ENCODE results near the gene TGM5. TPM values are rescaled to one million over a fixed set of nuclear protein-coding genes. Genes with fewer than 3 reads are reported as not detected.

TGM5 gene
- total RNA-seq, 1 experiment from 2014 or later = not detected

GRCh38 chr15:43302205-43302817 is 35.6 kb upstream of the TGM5 start, which contains the start of gene TGM7 (continued):
- TF ChIP-seq EZH2 (IDR thresholded peaks at IDR 0.05) (no peak), ZNF274 (IDR thresholded peaks at IDR 0.05; ENCODE audit: low read depth, low read length) (no peak)

GRCh38 chr15:43299884-43300283 is 33.2 kb upstream of the TGM5 start:
- H3K4me1 ChIP-seq (ENCODE audit: control insufficient read depth in 1 of 2, insufficient read depth in 2 of 2, low read length in 2 of 2) = peaks cover 0 to 3% of the 10 kb centered on the region in 2 experiments; a peak in 2 of 4 replicates
- H3K27me3 ChIP-seq (ENCODE audit: insufficient read depth, low read length) = no peaks in the 10 kb centered on the region
- BruUV-seq (replicated peaks) = no TSS peak
- ChIA-PET CTCF (interaction anchor here (1.6 kb wide), 1 partner anchor 14 kb away, joined by 6 read pairs; no protein-coding TSS in a partner anchor), RAD21 (ENCODE audit: low non-redundant PET in 1 of 2, low total read pairs in 2 of 2, uncharacterized antibody in 2 of 2, unreplicated experiment in 2 of 2) (no interaction called here), POLR2A (no interaction called here)
- H3K79me2 ChIP-seq (ENCODE audit: insufficient read depth, low read length) = no peaks in the 10 kb centered on the region
- H4K20me1 ChIP-seq (ENCODE audit: insufficient read depth) = no peaks in the 10 kb centered on the region
- intact Hi-C loops (cut with micrococcal nuclease) = no loop called here
- no peak overlapping the region for H3K4me2 ChIP-seq (ENCODE audit: low read length)
- ATAC-seq = no peak
- no peak overlapping the region for H3K9ac ChIP-seq (ENCODE audit: low read length)
- no peak overlapping the region for H3K27ac ChIP-seq (ENCODE audit: low read depth, low read length)
- H3K36me3 ChIP-seq (ENCODE audit: control insufficient read depth in 1 of 2, insufficient read depth in 2 of 2, low read length in 2 of 2) = no peaks in the 10 kb centered on the region
- no peaks in the 10 kb centered on the region for H3K9me2 ChIP-seq (ENCODE audit: insufficient read depth)
- H3K4me3 ChIP-seq (replicated peaks in 1 of 2; ENCODE audit: low read depth in 1 of 2, low read length in 2 of 2) = no peak overlapping the region
- no peaks in the 10 kb centered on the region for H3K9me3 ChIP-seq (ENCODE audit: control insufficient read depth in 1 of 2, insufficient read depth in 1 of 2, low read depth in 1 of 2, low read length in 2 of 2)
- H2AFZ ChIP-seq (ENCODE audit: low read depth, low read length, poor library complexity, severe bottlenecking) = no peak overlapping the region
- no peak for DNase-seq (ENCODE audit: low read depth, low spot score)
- TF ChIP-seq POLR2A (IDR thresholded peaks at IDR 0.05; ENCODE audit: borderline replicate concordance, extremely low read depth, insufficient read depth, insufficient read length) = no peak
- no peak for TF ChIP-seq POLR2AphosphoS5 (IDR thresholded peaks at IDR 0.05; ENCODE audit: low read depth, low read length)
- no peak for TF ChIP-seq SRF (IDR thresholded peaks at IDR 0.05; ENCODE audit: low read depth)
- TF ChIP-seq REST (IDR thresholded peaks at IDR 0.05; ENCODE audit: low read depth) = no peak
- no peak for TF ChIP-seq SIN3A (IDR thresholded peaks at IDR 0.05; ENCODE audit: low read depth)
- no peak for TF ChIP-seq RAD21 (IDR thresholded peaks at IDR 0.05; ENCODE audit: low read depth)
- TF ChIP-seq SP1 (IDR thresholded peaks at IDR 0.05; ENCODE audit: low read depth) = no peak
- TF ChIP-seq FOSL1 (IDR thresholded peaks at IDR 0.05; ENCODE audit: low read depth) = no peak
- no peak for TF ChIP-seq TCF7L2 (IDR thresholded peaks at IDR 0.05; ENCODE audit: borderline replicate concordance, extremely low read depth, insufficient read depth, insufficient read length)
- no peak for TF ChIP-seq ZNF274 (IDR thresholded peaks at IDR 0.05; ENCODE audit: low read depth, low read length)
- no peak for TF ChIP-seq ZFX (IDR thresholded peaks at IDR 0.05)
- TF ChIP-seq CEBPB (IDR thresholded peaks at IDR 0.05; ENCODE audit: low read depth) = no peak
- no peak for TF ChIP-seq ATF3 (IDR thresholded peaks at IDR 0.05)
- no peak for TF ChIP-seq EZH2phosphoT487 (IDR thresholded peaks at IDR 0.05; ENCODE audit: borderline replicate concordance)
- no peak for TF ChIP-seq CTCF (IDR thresholded peaks at IDR 0.05 in 2 of 3, conservative IDR thresholded peaks at IDR 0.05 in 1 of 3; ENCODE audit: borderline replicate concordance in 1 of 3, insufficient read depth in 1 of 3, low read depth in 2 of 3, low read length in 2 of 3)
- no peak for TF ChIP-seq EZH2 (IDR thresholded peaks at IDR 0.05)
- no peak for TF ChIP-seq ELF1 (IDR thresholded peaks at IDR 0.05; ENCODE audit: borderline replicate concordance, low read depth)
- no peak for TF ChIP-seq JUND (IDR thresholded peaks at IDR 0.05)
- TF ChIP-seq ZBTB33 (IDR thresholded peaks at IDR 0.05; ENCODE audit: extremely low read depth, insufficient replicate concordance, low read length) = no peak
